Ascending aorta (tissue), 2 donors: ENCODE data around the gene PRCP. TPM values are rescaled to one million over a fixed set of nuclear protein-coding genes. Genes with fewer than 3 reads are reported as not detected.
A peak's percentile ranks its signal among the peaks of the same experiment; 100 is the strongest.
"Not testable (repeated sequence)": the region's sequence is repeated elsewhere in the genome, so short reads cannot be mapped to it uniquely, and the experiment has no call there.

Source experiments
- DNase-seq, 2 donors: peaks; one replicate each; pipeline ENCODE4 v3.0.0-alpha.2; 2019; ENCODE audit warnings: low spot score in 2 of 2
- H3K27ac ChIP-seq, 2 donors: fragments of 200-600 bp; sonication (generic); one replicate each; pipeline ENCODE4 v1.5.1; 2016 to 2017; ENCODE audit warnings: mild to moderate bottlenecking in 1 of 2
- H3K27me3 ChIP-seq: fragments of 200-600 bp; sonication (generic); one replicate; pipeline ENCODE4 v1.5.1; 2017
- H3K36me3 ChIP-seq, 2 donors: fragments of 200-600 bp; sonication (generic); one replicate each; pipeline ENCODE4 v1.5.1; 2016
- H3K4me1 ChIP-seq, 2 donors: fragments of 200-600 bp; sonication (generic); one replicate each; pipeline ENCODE4 v1.5.1; 2016 to 2017; ENCODE audit warnings: mild to moderate bottlenecking in 1 of 2
- H3K4me3 ChIP-seq, 2 donors: fragments of 200-600 bp; sonication (generic); one replicate each; pipeline ENCODE4 v1.5.1; 2016 to 2017; ENCODE audit warnings: mild to moderate bottlenecking in 1 of 2
- H3K9me3 ChIP-seq, 2 donors: fragments of 200-600 bp; sonication (generic); one replicate each; pipeline ENCODE4 v1.5.1; 2016
- intact Hi-C: fragments of 100-400 bp; cut with DNase I; formaldehyde crosslinking; loops from one replicate; pipeline ENCODE4 v1.15.1; 2023
- total RNA-seq: library from RNA; depleted of rRNA; stranded (reverse); fragments of >200 nt; gene quantifications from one replicate; pipeline ENCODE4 v1.1.0, GENCODE V29; 2016
- TF ChIP-seq, protein P1 (sequence below), 3 experiments: fragments of 200-600 bp in 2 of 3; fragments of 450-650 bp in 1 of 3; sonication (generic) in 2 of 3; IDR thresholded peaks; one replicate each; pipeline ENCODE4 v1.5.1; 2016 to 2019; ENCODE audit warnings: antibody characterized with exemption in 3 of 3, mild to moderate bottlenecking in 1 of 3, moderate library complexity in 1 of 3

Gene PRCP
- total RNA-seq, 1 donor from 2014 or later = 151 TPM

GRCh38 chr11:82858133-82858532 lies 42.1 kb downstream of the PRCP start:
- no peaks in the 10 kb centered on the region for H3K36me3 ChIP-seq
- TF ChIP-seq, protein P1, sequence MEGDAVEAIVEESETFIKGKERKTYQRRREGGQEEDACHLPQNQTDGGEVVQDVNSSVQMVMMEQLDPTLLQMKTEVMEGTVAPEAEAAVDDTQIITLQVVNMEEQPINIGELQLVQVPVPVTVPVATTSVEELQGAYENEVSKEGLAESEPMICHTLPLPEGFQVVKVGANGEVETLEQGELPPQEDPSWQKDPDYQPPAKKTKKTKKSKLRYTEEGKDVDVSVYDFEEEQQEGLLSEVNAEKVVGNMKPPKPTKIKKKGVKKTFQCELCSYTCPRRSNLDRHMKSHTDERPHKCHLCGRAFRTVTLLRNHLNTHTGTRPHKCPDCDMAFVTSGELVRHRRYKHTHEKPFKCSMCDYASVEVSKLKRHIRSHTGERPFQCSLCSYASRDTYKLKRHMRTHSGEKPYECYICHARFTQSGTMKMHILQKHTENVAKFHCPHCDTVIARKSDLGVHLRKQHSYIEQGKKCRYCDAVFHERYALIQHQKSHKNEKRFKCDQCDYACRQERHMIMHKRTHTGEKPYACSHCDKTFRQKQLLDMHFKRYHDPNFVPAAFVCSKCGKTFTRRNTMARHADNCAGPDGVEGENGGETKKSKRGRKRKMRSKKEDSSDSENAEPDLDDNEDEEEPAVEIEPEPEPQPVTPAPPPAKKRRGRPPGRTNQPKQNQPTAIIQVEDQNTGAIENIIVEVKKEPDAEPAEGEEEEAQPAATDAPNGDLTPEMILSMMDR (IDR thresholded peaks at IDR 0.05) = no peak
- no peak overlapping the region for H3K4me3 ChIP-seq
- DNase-seq = no peak
- peaks cover 0 to 3% of the 10 kb centered on the region in 2 donors for H3K4me1 ChIP-seq
- H3K9me3 ChIP-seq = no peaks in the 10 kb centered on the region
- intact Hi-C loops = no loop called here
- H3K27me3 ChIP-seq = no peaks in the 10 kb centered on the region
- H3K27ac ChIP-seq = peak overlapping the region; percentile 45 to 66

- Histone ChIP-seq H3K4me1 (peaks cover 0 to 3% of the 10 kb centered on the region in 2 donors), H3K36me3 (no peaks in the 10 kb centered on the region), H3K27ac (no peak overlapping the region), H3K27me3 (no peaks in the 10 kb centered on the region), H3K9me3 (no peaks in the 10 kb centered on the region), H3K4me3 (no peak overlapping the region)
- no peak for DNase-seq
- intact Hi-C loops = no loop called here
- TF ChIP-seq, protein P1 (IDR thresholded peaks at IDR 0.05) = no peak
These were observed 43.1 kb downstream of the PRCP start for GRCh38 chr11:82857145-82857544.

- Histone ChIP-seq H3K36me3 (no peaks in the 10 kb centered on the region), H3K4me3 (no peak overlapping the region), H3K27me3 (no peaks in the 10 kb centered on the region), H3K9me3 (no peaks in the 10 kb centered on the region), H3K27ac (no peak overlapping the region), H3K4me1 (peaks cover 0 to 3% of the 10 kb centered on the region in 2 donors)
- TF ChIP-seq, protein P1 (IDR thresholded peaks at IDR 0.05) = no peak
- intact Hi-C loops = no loop called here
- no peak for DNase-seq
These were observed 44.6 kb downstream of the PRCP start for GRCh38 chr11:82855616-82856015.

DNA sequence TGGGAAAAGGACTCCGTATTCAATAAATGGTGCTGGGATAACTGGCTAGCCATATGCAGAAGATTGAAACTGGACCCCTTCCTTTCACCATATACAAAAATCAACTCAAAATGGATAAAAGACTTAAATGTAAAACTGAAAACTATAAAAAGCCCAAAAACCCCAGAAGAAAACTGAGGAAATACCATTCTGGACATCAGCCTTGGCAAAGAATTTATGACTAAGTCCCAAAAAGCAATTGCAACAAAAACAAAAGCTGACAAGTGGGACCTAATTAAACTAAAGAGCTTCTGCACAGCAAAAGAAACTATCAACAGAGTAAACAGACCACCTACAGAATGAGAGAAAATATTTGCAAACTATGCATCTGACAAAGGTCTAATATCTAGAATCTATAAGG lies 45.3 kb downstream of the PRCP start:
- H3K36me3 ChIP-seq, intact Hi-C loops, DNase-seq, H3K9me3 ChIP-seq, H3K27ac ChIP-seq, H3K4me3 ChIP-seq, H3K4me1 ChIP-seq, H3K27me3 ChIP-seq: not testable (repeated sequence)

- intact Hi-C loops = no loop called here
- no peak for DNase-seq
- no peak overlapping the region for H3K27ac ChIP-seq
- H3K4me1 ChIP-seq = peaks cover 0 to 3% of the 10 kb centered on the region in 2 donors
- no peak overlapping the region for H3K4me3 ChIP-seq
- peaks cover 0 to 12% of the 10 kb centered on the region in 2 donors for H3K36me3 ChIP-seq
- H3K27me3 ChIP-seq = no peaks in the 10 kb centered on the region
- H3K9me3 ChIP-seq = no peaks in the 10 kb centered on the region
- TF ChIP-seq, protein P1 (IDR thresholded peaks at IDR 0.05) = no peak
These were observed 46.0 kb downstream of the PRCP start for GRCh38 chr11:82854242-82854641.

- DNase-seq = no peak
- TF ChIP-seq, protein P1 (IDR thresholded peaks at IDR 0.05) = no peak
- Histone ChIP-seq H3K27ac (no peak overlapping the region), H3K27me3 (no peaks in the 10 kb centered on the region), H3K4me3 (no peak overlapping the region), H3K9me3 (no peaks in the 10 kb centered on the region), H3K36me3 (peaks cover 0 to 22% of the 10 kb centered on the region in 2 donors), H3K4me1 (no peaks in the 10 kb centered on the region)
- intact Hi-C loops = no loop called here
These were observed 51.4 kb downstream of the PRCP start for GRCh38 chr11:82848829-82849228.
